Muscle layer of duodenum (tissue), 2 donors: ENCODE measurements around the gene SGSM1.
A peak's percentile ranks its signal among the peaks of the same experiment; 100 is the strongest.

Experiments
- H3K27ac ChIP-seq: one replicate; pipeline ENCODE4 v1.7.0; 2013; ENCODE audit warnings: mild to moderate bottlenecking, low read length
- H3K27me3 ChIP-seq: one replicate; pipeline ENCODE4 v1.7.0; 2013; ENCODE audit warnings: low read depth, mild to moderate bottlenecking, control low read depth, low read length
- H3K36me3 ChIP-seq, 2 donors: one replicate each; pipeline ENCODE4 v1.7.0; 2013; ENCODE audit warnings: low read length in 2 of 2, control low read depth in 1 of 2, mild to moderate bottlenecking in 1 of 2; ENCODE audit not compliant: insufficient read depth in 2 of 2, control insufficient read depth in 1 of 2
- H3K4me1 ChIP-seq, 2 donors: one replicate each; pipeline ENCODE4 v1.7.0; 2013; ENCODE audit warnings: low read length in 2 of 2, mild to moderate bottlenecking in 2 of 2, control low read depth in 1 of 2, moderate library complexity in 1 of 2; ENCODE audit not compliant: insufficient read depth in 2 of 2, control insufficient read depth in 1 of 2
- H3K4me3 ChIP-seq, 2 donors: one replicate each; pipeline ENCODE4 v1.7.0; 2013; ENCODE audit warnings: low read length in 2 of 2, low read depth in 1 of 2, mild to moderate bottlenecking in 1 of 2
- H3K9me3 ChIP-seq, 2 donors: one replicate each; pipeline ENCODE4 v1.7.0; 2013; ENCODE audit warnings: low read length in 2 of 2, control low read depth in 1 of 2, mild to moderate bottlenecking in 1 of 2; ENCODE audit not compliant: control insufficient read depth in 1 of 2
- donor health status: healthy.

SGSM1 gene

GRCh38 chr22:24944217-24944937 is 138.4 kb downstream of the SGSM1 start:
- H3K27ac ChIP-seq, result no peak overlapping the region

GRCh38 chr22:24945430-24945829 is 139.4 kb downstream of the SGSM1 start:
- Histone ChIP-seq H3K9me3 (no peaks in the 10 kb centered on the region), H3K27ac (no peak overlapping the region), H3K27me3 (no peaks in the 10 kb centered on the region), H3K4me1 (no peaks in the 10 kb centered on the region), H3K36me3 (no peaks in the 10 kb centered on the region), H3K4me3 (no peak overlapping the region)

More at GRCh38 chr22:24944217-24944937, 138.4 kb downstream of the SGSM1 start:
- H3K9me3 ChIP-seq, result no peaks in the 10 kb centered on the region
- no peaks in the 10 kb centered on the region for H3K4me1 ChIP-seq
- no peak overlapping the region for H3K4me3 ChIP-seq
- H3K36me3 ChIP-seq, result no peaks in the 10 kb centered on the region
- no peaks in the 10 kb centered on the region for H3K27me3 ChIP-seq

GRCh38 chr22:24947383-24947782 is 141.4 kb downstream of the SGSM1 start:
- Histone ChIP-seq H3K4me3 (no peak overlapping the region), H3K4me1 (no peaks in the 10 kb centered on the region), H3K27me3 (no peaks in the 10 kb centered on the region)

DNA sequence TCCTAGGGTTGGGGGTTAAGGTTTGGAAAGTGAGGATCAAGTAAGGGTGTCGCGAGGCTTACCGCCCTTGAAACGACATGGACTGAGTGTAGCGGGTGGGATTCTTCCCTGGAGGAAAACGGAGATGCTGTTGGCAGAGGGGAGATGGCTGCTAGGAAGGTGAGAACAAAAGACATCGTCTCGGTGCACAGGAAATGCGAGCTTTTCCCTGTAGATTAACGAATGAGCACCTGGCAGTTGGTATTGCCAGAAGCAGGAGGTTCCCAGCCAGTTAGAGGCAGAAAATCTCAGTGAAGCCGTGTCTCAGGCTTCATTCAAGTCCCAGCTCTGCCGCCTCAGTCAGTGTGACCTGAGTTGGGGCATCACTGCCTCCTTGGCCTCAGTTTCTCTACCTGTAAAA is 141.9 kb downstream of the SGSM1 start:
- Histone ChIP-seq H3K4me1 (peaks cover 0 to 2% of the 10 kb centered on the region in 2 donors), H3K4me3 (no peak overlapping the region), H3K27ac (no peak overlapping the region), H3K9me3 (no peaks in the 10 kb centered on the region), H3K36me3 (no peaks in the 10 kb centered on the region), H3K27me3 (no peaks in the 10 kb centered on the region)

More at GRCh38 chr22:24947383-24947782, 141.4 kb downstream of the SGSM1 start:
- Histone ChIP-seq H3K27ac (no peak overlapping the region), H3K9me3 (no peaks in the 10 kb centered on the region), H3K36me3 (no peaks in the 10 kb centered on the region)

GRCh38 chr22:24948356-24949202 is 142.6 kb downstream of the SGSM1 start:
- no peaks in the 10 kb centered on the region for H3K27me3 ChIP-seq
- no peaks in the 10 kb centered on the region for H3K36me3 ChIP-seq
- no peak overlapping the region for H3K27ac ChIP-seq
- H3K9me3 ChIP-seq, result no peaks in the 10 kb centered on the region
- no peak overlapping the region for H3K4me3 ChIP-seq
- H3K4me1 ChIP-seq, result peaks cover 0 to 7% of the 10 kb centered on the region in 2 donors

DNA sequence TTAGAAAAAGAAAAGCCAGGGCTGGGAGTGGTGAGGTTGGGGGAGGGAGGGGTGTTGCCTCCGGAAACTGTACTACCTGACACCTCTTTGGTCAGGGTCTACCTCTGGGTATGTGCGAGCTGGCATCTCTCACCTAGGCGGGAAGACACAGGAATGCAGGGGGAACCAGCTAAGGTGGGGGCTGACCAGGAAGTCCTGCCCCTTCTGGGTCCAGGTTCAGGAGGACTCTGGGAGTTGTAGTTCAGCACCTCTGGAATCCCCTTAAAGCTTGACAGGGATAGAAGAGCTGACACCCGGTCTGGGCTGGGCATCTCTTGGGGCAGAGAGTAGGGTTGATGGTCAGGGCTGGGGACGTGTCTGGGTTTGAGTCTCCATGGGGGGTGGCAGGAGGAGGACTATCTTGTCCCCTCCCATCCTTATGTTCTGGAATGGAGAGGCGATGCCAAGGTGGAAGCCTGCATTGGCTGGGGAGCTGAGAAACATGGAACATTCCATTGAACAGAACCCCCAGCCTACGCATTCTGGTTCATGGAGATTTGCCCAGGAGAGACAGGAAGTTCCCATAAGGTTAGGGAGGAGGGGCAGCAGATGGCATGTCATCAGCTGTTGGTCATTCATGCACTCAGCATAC is 144.4 kb downstream of the SGSM1 start:
- H3K4me3 ChIP-seq, result no peak overlapping the region
- H3K27me3 ChIP-seq, result no peaks in the 10 kb centered on the region
- no peaks in the 10 kb centered on the region for H3K36me3 ChIP-seq
- no peaks in the 10 kb centered on the region for H3K9me3 ChIP-seq
- no peak overlapping the region for H3K27ac ChIP-seq
- peaks cover 5 to 9% of the 10 kb centered on the region in 2 donors for H3K4me1 ChIP-seq

DNA sequence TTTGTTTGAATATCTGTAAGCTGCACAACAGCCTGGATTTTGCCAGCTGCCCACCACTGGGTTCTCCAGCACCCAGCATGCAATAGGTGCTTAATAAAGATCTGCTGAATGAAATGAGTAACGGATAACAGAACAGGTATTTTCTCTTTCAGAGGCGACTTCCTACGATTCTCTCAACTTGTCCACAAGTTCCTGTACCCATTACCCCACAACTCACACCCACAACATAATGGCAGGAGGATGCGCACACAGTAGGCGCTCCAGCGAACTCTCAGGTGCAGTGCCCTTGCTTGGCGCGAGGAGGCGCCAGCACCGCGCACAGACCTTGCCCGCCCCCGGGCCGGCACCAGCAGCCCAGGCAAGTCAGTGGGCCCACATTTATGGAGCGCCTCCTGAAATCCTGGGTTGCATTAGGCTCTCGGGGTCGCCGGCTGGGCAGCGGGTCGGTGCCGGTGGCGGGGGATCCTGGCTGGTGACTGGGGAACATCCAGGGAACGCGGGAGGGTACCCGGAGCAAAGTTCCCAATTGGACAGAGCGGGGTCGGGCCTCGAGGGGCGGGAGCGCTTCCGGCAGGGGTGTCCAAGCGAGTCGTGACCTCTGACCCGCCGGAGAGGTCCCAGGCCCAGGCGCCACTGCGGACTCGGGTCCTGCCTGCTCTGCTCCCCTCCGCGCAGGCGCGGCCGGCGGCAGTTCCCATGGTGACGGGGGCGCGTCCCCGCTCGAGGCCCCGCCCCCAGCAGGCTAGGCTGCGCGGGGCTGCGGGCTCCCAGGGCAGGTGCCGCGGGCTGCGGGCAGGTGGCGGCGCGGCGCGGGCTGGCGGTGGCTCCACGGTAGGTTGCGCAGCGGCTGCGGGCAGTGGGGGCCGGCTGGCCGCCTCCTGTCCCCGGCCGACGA is 146.2 kb downstream of the SGSM1 start, which contains the start of gene KIAA1671:
Gene KIAA1671, plus strand, starts transcription at position 775 of the 895 bp plus-strand sequence. CDS start 75,284 bp downstream, outside the sequence.
- Histone ChIP-seq H3K36me3 (no peaks in the 10 kb centered on the region), H3K27me3 (no peaks in the 10 kb centered on the region), H3K4me3 (peak within 1 kb of the TSS; percentile 83 to 86), H3K27ac (peak within 1 kb of the TSS; percentile 91), H3K4me1 (peaks cover 5 to 9% of the 10 kb centered on the region in 2 donors), H3K9me3 (no peaks in the 10 kb centered on the region)

GRCh38 chr22:24952837-24953383 is 146.9 kb downstream of the SGSM1 start:
- H3K27me3 ChIP-seq, result no peaks in the 10 kb centered on the region
- H3K4me1 ChIP-seq, result peaks cover 5 to 9% of the 10 kb centered on the region in 2 donors
- H3K36me3 ChIP-seq, result no peaks in the 10 kb centered on the region
- H3K4me3 ChIP-seq, result peak overlapping the region; percentile 83 to 86
- no peaks in the 10 kb centered on the region for H3K9me3 ChIP-seq
- H3K27ac ChIP-seq, result peak overlapping the region; percentile 91

- Histone ChIP-seq H3K27me3 (no peaks in the 10 kb centered on the region), H3K27ac (peak overlapping the region; percentile 91)
Observed at GRCh38 chr22:24953384-24954113, 147.5 kb downstream of the SGSM1 start.

GRCh38 chr22:24954114-24954463 is 148.1 kb downstream of the SGSM1 start:
- Histone ChIP-seq H3K9me3 (no peaks in the 10 kb centered on the region), H3K36me3 (no peaks in the 10 kb centered on the region), H3K27ac (peak overlapping the region; percentile 72), H3K27me3 (no peaks in the 10 kb centered on the region), H3K4me3 (peak overlapping the region; percentile 83 to 86), H3K4me1 (peaks cover 5 to 9% of the 10 kb centered on the region in 2 donors)

More at GRCh38 chr22:24953384-24954113, 147.5 kb downstream of the SGSM1 start:
- H3K9me3 ChIP-seq, result no peaks in the 10 kb centered on the region
- peaks cover 5 to 9% of the 10 kb centered on the region in 2 donors for H3K4me1 ChIP-seq
- peak overlapping the region; percentile 83 to 86 for H3K4me3 ChIP-seq
- no peaks in the 10 kb centered on the region for H3K36me3 ChIP-seq
